Liver (tissue), 9 donors: Measurements from ENCODE around the gene ERC1. TPM values are rescaled to one million over a fixed set of nuclear protein-coding genes. Genes with fewer than 3 reads are reported as not detected.

Experiments
- DNase-seq: peaks from one replicate; pipeline ENCODE4 v3.0.0-alpha.2; 2017; ENCODE audit warnings: low spot score
- H3K27ac ChIP-seq, 2 donors: one replicate each; pipeline ENCODE4 v1.7.0; 2013; ENCODE audit warnings: inconsistent platforms in 2 of 2, low read length in 2 of 2, control low read depth in 1 of 2, low read depth in 1 of 2, mild to moderate bottlenecking in 1 of 2
- H3K27me3 ChIP-seq, 4 donors: one replicate each; pipeline versions ENCODE4 v1.6.1 to v1.7.0; 2013; ENCODE audit warnings: low read length in 3 of 4, inconsistent platforms in 1 of 4, mild to moderate bottlenecking in 1 of 4, moderate library complexity in 1 of 4; ENCODE audit not compliant: control insufficient read depth in 4 of 4, insufficient read depth in 4 of 4
- H3K36me3 ChIP-seq, 4 donors: one replicate each; pipeline versions ENCODE4 v1.6.1 to v1.7.0; 2013; ENCODE audit warnings: low read length in 3 of 4, mild to moderate bottlenecking in 3 of 4, low read depth in 1 of 4, moderate library complexity in 1 of 4; ENCODE audit not compliant: control insufficient read depth in 4 of 4, insufficient read depth in 3 of 4
- H3K4me1 ChIP-seq, 4 donors: one replicate each; pipeline versions ENCODE4 v1.6.1 to v1.7.0; 2013; ENCODE audit warnings: low read length in 3 of 4, mild to moderate bottlenecking in 3 of 4, moderate library complexity in 1 of 4; ENCODE audit not compliant: control insufficient read depth in 4 of 4, insufficient read depth in 4 of 4
- H3K4me3 ChIP-seq, 3 donors: one replicate each; pipeline versions ENCODE4 v1.6.1 to v1.7.0; 2013; ENCODE audit warnings: low read length in 3 of 3, control low read depth in 1 of 3, low read depth in 1 of 3, mild to moderate bottlenecking in 1 of 3
- H3K9ac ChIP-seq, 2 donors: one replicate each; pipeline ENCODE4 v1.7.0; 2013; ENCODE audit warnings: low read length in 2 of 2, mild to moderate bottlenecking in 2 of 2, moderate library complexity in 2 of 2, control low read depth in 1 of 2, low read depth in 1 of 2
- H3K9me3 ChIP-seq, 4 donors: one replicate each; pipeline versions ENCODE4 v1.6.1 to v1.7.0; 2013; ENCODE audit warnings: low read length in 3 of 4; ENCODE audit not compliant: control insufficient read depth in 4 of 4
- FOXA1 ChIP-seq: IDR thresholded peaks from 2 replicates; pipeline ENCODE4 v1.6.1; 2016; ENCODE audit warnings: antibody characterized with exemption
- FOXA2 ChIP-seq: IDR thresholded peaks from 2 replicates; pipeline ENCODE4 v1.6.1; 2016; ENCODE audit warnings: antibody characterized with exemption
- HNF4A ChIP-seq, 2 donors: conservative IDR thresholded peaks; 2 replicates each; pipeline ENCODE4 v1.6.1; 2016; ENCODE audit warnings: antibody characterized with exemption in 2 of 2, mild to moderate bottlenecking in 2 of 2
- HNF4G ChIP-seq: IDR thresholded peaks from 2 replicates; pipeline ENCODE4 v1.6.1; 2016; ENCODE audit warnings: antibody characterized with exemption
- JUND ChIP-seq, 2 donors: IDR thresholded peaks; 2 replicates each; pipeline ENCODE4 v1.6.1; 2016; ENCODE audit warnings: antibody characterized with exemption in 2 of 2
- RAD21 ChIP-seq, 2 donors: IDR thresholded peaks; 2 replicates each; pipeline ENCODE4 v1.6.1; 2016; ENCODE audit warnings: antibody characterized with exemption in 2 of 2, mild to moderate bottlenecking in 2 of 2
- RXRA ChIP-seq, 2 donors: IDR thresholded peaks; 2 replicates each; pipeline ENCODE4 v1.6.1; 2017 to 2018; ENCODE audit warnings: antibody characterized with exemption in 2 of 2, mild to moderate bottlenecking in 1 of 2
- SP1 ChIP-seq: IDR thresholded peaks from 2 replicates; pipeline ENCODE4 v1.6.1; 2018; ENCODE audit warnings: antibody characterized with exemption, mild to moderate bottlenecking
- TAF1 ChIP-seq: conservative IDR thresholded peaks from 2 replicates; pipeline ENCODE4 v1.6.1; 2016; ENCODE audit warnings: antibody characterized with exemption, mild to moderate bottlenecking
- WGBS: extraction: QIAGEN DNeasy Blood & Tissue Kit; methylation state at CpG from one replicate; pipeline ENCODE4 v1.1.7; 2013; 5-methylcytosine and 5-hydroxymethylcytosine counted together
- polyA plus RNA-seq, 2 donors: library from polyadenylated mRNA; stranded (reverse) in 1 of 2; unstranded in 1 of 2; fragments of 200-250 nt in 1 of 2; fragments of >200 nt in 1 of 2; fragmentation: Nextera tagmentation in 1 of 2; extraction: Ambion mirVana in 1 of 2; gene quantifications; one replicate each; pipeline versions ENCODE4 v1.2.1 to v1.2.3, GENCODE V29; 2013 to 2015
- total RNA-seq, 2 donors: library from RNA; depleted of rRNA; stranded (reverse); fragments of >200 nt; gene quantifications; one replicate each; pipeline ENCODE4 v1.2.3, GENCODE V29; 2014
- TF ChIP-seq, protein P1 (sequence below): IDR thresholded peaks from 2 replicates; pipeline ENCODE4 v1.6.1; 2016; ENCODE audit warnings: antibody characterized with exemption
- TF ChIP-seq, protein P2 (sequence below): fragments of 150-350 bp; IDR thresholded peaks from 2 replicates; pipeline ENCODE4 v1.5.1; 2017; ENCODE audit warnings: improper control_type of control experiment, low read depth, low read length; ENCODE audit not compliant: missing input control
- TF ChIP-seq, protein P3 (sequence below): IDR thresholded peaks from 2 replicates; pipeline ENCODE4 v1.6.1; 2016; ENCODE audit warnings: antibody characterized with exemption, mild to moderate bottlenecking
- TF ChIP-seq, protein P4 (sequence below): IDR thresholded peaks from 2 replicates; pipeline ENCODE4 v1.6.1; 2016; ENCODE audit warnings: antibody characterized with exemption
- TF ChIP-seq, protein P5 (sequence below): IDR thresholded peaks from 2 replicates; pipeline ENCODE4 v1.6.1; 2016; ENCODE audit warnings: antibody characterized with exemption
- donor health status: healthy.
- donor health status: healthy.
- donor health status: healthy.
- donor health status: healthy.
- donor health status: healthy.

The ERC1 gene
- total and polyA plus RNA-seq, 4 donors = 6.2 to 50.2 (median 10.3) TPM

DNA sequence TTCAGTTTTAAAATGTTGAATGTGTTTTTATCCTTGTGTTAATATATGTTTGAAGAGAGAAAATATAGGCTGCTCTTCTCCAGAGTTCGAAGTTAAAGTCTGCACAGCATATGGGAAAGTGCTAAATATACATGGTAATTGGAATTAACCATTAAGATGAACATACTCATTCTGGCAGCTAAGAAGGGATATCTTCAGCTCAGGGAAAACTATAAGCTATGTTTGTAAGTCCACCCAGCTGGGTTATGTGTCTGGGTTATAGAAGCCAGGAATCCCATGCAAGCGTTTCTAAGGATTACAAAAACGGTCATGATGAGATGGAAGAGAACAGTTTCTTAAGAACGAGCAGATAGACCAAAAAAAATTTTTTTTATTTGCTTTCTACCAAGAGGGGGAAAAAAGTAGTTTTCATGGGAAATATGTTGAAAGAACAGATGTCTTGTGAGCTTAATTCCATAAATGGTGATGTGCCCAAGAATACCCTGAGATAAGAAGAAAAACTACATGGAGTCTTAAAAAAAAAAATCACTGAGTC, 404.5 kb downstream of the ERC1 start (continued):
- TF ChIP-seq, protein P1, sequence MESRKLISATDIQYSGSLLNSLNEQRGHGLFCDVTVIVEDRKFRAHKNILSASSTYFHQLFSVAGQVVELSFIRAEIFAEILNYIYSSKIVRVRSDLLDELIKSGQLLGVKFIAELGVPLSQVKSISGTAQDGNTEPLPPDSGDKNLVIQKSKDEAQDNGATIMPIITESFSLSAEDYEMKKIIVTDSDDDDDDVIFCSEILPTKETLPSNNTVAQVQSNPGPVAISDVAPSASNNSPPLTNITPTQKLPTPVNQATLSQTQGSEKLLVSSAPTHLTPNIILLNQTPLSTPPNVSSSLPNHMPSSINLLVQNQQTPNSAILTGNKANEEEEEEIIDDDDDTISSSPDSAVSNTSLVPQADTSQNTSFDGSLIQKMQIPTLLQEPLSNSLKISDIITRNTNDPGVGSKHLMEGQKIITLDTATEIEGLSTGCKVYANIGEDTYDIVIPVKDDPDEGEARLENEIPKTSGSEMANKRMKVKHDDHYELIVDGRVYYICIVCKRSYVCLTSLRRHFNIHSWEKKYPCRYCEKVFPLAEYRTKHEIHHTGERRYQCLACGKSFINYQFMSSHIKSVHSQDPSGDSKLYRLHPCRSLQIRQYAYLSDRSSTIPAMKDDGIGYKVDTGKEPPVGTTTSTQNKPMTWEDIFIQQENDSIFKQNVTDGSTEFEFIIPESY = no peak
- TF ChIP-seq TAF1 (no peak), SP1 (no peak)

DNA sequence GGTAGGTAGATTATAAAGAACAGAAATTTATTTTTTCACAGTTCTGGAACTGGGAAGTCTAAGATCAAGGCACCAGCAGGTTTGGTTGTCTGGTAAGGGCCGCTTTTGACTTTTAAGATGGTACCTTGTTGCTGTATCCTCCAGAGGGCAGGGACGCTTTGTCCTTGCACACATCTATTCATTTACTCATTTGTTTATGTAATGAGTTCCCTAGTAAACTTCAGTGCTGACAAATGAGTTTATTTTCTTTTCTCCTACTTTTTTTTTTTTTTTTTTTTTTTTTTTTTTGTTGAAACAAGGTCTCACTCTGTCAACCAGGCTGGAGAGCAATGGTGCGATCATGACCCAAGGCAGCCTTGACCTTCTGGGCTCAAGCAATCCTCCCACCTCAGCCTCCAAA, 407.6 kb downstream of the ERC1 start:
- no peak for DNase-seq
- Histone ChIP-seq H3K27me3 (no peaks in the 10 kb centered on the region), H3K27ac (no peak overlapping the region), H3K9me3 (no peaks in the 10 kb centered on the region), H3K36me3 (no peaks in the 10 kb centered on the region), H3K9ac (no peak overlapping the region), H3K4me3 (no peak overlapping the region), H3K4me1 (no peaks in the 10 kb centered on the region)
- 97% methylated on average over 3 of the region's 3 CpGs for WGBS
- TF ChIP-seq JUND (IDR thresholded peaks at IDR 0.05) (no peak), FOXA2 (no peak), HNF4G (no peak), HNF4A (conservative IDR thresholded peaks at IDR 0.05) (no peak), TAF1 (no peak), RXRA (IDR thresholded peaks at IDR 0.05) (no peak), RAD21 (IDR thresholded peaks at IDR 0.05) (no peak), FOXA1 (no peak), SP1 (no peak)
- TF ChIP-seq, protein P2, sequence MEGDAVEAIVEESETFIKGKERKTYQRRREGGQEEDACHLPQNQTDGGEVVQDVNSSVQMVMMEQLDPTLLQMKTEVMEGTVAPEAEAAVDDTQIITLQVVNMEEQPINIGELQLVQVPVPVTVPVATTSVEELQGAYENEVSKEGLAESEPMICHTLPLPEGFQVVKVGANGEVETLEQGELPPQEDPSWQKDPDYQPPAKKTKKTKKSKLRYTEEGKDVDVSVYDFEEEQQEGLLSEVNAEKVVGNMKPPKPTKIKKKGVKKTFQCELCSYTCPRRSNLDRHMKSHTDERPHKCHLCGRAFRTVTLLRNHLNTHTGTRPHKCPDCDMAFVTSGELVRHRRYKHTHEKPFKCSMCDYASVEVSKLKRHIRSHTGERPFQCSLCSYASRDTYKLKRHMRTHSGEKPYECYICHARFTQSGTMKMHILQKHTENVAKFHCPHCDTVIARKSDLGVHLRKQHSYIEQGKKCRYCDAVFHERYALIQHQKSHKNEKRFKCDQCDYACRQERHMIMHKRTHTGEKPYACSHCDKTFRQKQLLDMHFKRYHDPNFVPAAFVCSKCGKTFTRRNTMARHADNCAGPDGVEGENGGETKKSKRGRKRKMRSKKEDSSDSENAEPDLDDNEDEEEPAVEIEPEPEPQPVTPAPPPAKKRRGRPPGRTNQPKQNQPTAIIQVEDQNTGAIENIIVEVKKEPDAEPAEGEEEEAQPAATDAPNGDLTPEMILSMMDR = no peak
- TF ChIP-seq, protein P3, sequence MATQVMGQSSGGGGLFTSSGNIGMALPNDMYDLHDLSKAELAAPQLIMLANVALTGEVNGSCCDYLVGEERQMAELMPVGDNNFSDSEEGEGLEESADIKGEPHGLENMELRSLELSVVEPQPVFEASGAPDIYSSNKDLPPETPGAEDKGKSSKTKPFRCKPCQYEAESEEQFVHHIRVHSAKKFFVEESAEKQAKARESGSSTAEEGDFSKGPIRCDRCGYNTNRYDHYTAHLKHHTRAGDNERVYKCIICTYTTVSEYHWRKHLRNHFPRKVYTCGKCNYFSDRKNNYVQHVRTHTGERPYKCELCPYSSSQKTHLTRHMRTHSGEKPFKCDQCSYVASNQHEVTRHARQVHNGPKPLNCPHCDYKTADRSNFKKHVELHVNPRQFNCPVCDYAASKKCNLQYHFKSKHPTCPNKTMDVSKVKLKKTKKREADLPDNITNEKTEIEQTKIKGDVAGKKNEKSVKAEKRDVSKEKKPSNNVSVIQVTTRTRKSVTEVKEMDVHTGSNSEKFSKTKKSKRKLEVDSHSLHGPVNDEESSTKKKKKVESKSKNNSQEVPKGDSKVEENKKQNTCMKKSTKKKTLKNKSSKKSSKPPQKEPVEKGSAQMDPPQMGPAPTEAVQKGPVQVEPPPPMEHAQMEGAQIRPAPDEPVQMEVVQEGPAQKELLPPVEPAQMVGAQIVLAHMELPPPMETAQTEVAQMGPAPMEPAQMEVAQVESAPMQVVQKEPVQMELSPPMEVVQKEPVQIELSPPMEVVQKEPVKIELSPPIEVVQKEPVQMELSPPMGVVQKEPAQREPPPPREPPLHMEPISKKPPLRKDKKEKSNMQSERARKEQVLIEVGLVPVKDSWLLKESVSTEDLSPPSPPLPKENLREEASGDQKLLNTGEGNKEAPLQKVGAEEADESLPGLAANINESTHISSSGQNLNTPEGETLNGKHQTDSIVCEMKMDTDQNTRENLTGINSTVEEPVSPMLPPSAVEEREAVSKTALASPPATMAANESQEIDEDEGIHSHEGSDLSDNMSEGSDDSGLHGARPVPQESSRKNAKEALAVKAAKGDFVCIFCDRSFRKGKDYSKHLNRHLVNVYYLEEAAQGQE = no peak
- TF ChIP-seq, protein P4, sequence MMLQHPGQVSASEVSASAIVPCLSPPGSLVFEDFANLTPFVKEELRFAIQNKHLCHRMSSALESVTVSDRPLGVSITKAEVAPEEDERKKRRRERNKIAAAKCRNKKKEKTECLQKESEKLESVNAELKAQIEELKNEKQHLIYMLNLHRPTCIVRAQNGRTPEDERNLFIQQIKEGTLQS = no peak
- TF ChIP-seq, protein P5, sequence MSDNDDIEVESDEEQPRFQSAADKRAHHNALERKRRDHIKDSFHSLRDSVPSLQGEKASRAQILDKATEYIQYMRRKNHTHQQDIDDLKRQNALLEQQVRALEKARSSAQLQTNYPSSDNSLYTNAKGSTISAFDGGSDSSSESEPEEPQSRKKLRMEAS = no peak
- TF ChIP-seq, protein P1 = no peak
